Upper lobe of left lung (tissue), 4 donors: Measurements from ENCODE around the gene MAN1B1.

ENCODE experiments used
- CTCF ChIP-seq, 6 experiments: fragments of 450-650 bp in 4 of 6; fragments of 200-600 bp in 2 of 6; sonication (generic) in 2 of 6; IDR thresholded peaks; one replicate each; pipeline ENCODE4 v1.5.1; 2016 to 2019; ENCODE audit warnings: antibody characterized with exemption in 6 of 6
- EP300 ChIP-seq, 4 donors: sonication (generic); formaldehyde crosslinking; IDR thresholded peaks; one replicate each; pipeline ENCODE4 v1.5.1; 2017; ENCODE audit warnings: antibody characterized with exemption in 4 of 4, control low read depth in 2 of 4
- POLR2A ChIP-seq, 4 donors: fragments of 450-650 bp; IDR thresholded peaks; one replicate each; pipeline ENCODE4 v1.5.1; 2016 to 2017; ENCODE audit warnings: antibody characterized with exemption in 4 of 4, mild to moderate bottlenecking in 2 of 4
- POLR2AphosphoS5 ChIP-seq, 2 donors: sonication (generic); formaldehyde crosslinking; IDR thresholded peaks; one replicate each; pipeline ENCODE4 v1.5.1; 2017; ENCODE audit warnings: antibody characterized with exemption in 2 of 2

GRCh38 chr9:137130176-137130755 lies 43.5 kb downstream of the MAN1B1 start:
- TF ChIP-seq CTCF (IDR thresholded peaks at IDR 0.05) (no peak), POLR2A (IDR thresholded peaks at IDR 0.05) (no peak), POLR2AphosphoS5 (IDR thresholded peaks at IDR 0.05) (no peak), EP300 (IDR thresholded peaks at IDR 0.05) (no peak)
